ENCODE results near the gene TMPRSS3.
A peak's percentile ranks its signal among the peaks of the same experiment; 100 is the strongest.

The TMPRSS3 gene

GRCh38 chr21:42407476-42407875, 11.6 kb upstream of the TMPRSS3 start:
- DNase-seq (ENCODE audit: low read depth in 2 of 2), result no peak

- no peak for DNase-seq (ENCODE audit: low read depth in 2 of 2)
These were observed 11.0 kb upstream of the TMPRSS3 start for GRCh38 chr21:42406866-42407265.

DNA sequence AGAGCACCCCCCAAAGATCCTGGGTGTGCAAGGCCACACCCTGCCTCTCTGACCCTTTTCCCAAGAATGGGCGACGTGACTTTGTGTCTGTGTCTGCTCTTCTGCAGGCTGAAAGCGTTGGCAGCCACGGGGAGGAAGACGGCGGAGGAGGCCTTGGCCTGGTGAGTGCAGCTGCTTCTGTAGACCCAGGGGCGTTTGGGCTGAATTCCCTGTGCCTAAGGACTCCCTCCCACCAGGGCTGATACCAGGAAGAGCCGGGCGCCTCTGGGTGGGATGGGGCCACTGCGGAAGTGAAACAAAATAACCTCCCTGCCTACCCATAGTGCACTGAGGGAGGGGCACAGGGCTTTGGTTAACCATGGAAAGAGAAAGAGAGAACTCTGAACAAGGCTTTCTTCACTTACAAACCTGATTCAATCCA, 10.4 kb upstream of the TMPRSS3 start:
- DNase-seq (ENCODE audit: low read depth in 2 of 2), result peak in 1 of 2 donors; percentile 53

DNA sequence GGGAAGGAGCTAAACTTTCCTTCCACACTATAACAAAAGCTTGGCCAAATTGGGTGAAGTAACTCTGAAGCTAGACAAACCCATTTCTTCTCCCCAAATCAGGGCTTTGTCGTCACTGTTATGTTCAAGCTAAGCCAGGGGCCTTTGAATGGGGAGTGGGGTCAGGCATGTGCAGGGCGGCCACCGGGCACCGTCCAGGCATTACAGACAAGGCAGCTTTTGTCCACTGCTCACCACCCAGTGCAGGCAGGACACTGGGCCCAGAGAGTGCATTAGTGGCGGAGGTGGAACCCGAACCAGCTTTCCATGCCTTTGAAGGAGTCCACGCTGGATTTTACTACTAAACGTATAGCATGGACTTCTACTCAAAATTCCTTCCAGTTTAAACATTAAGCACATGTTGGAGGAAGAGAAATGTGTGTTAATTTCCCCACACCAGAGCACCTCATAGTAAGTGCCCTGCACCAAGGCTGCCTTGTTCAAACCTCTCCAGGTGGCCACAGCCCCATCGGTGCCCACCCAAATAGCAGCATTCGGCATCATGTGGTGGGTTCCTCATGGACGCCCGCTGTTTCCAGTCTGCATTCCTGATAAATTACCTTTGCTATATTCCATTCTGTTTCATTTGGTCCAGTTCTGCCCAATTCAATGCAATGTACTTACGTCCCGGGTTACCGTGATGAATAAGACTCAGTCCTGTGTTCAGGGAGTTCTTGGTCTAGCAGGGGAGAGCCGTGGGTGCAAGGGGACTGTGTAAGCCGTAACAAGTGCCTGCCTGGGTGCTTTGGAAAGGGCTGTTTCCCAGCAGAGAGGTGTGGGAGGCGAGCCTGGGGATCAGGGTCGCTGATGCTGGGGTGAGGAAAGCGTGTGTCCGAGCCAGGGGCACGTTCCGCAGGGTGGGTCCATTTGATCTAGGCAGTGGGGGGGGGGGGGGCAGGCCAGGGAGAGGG, 9.5 kb upstream of the TMPRSS3 start:
- no peak for DNase-seq (ENCODE audit: low read depth in 2 of 2)

GRCh38 chr21:42404539-42404938, 8.7 kb upstream of the TMPRSS3 start:
- DNase-seq (ENCODE audit: low read depth in 2 of 2), result no peak

GRCh38 chr21:42403611-42404231, 7.9 kb upstream of the TMPRSS3 start, which contains the start of gene UBASH3A:
Gene UBASH3A (plus strand): TSS chr21:42403902. CDS start chr21:42403946, 44 bp downstream.
- DNase-seq (ENCODE audit: low read depth in 2 of 2), result no peak

GRCh38 chr21:42401820-42402251, 6.0 kb upstream of the TMPRSS3 start:
- no peak for DNase-seq (ENCODE audit: low read depth in 2 of 2)

GRCh38 chr21:42401154-42401553, 5.3 kb upstream of the TMPRSS3 start:
- DNase-seq (ENCODE audit: low read depth in 2 of 2), result no peak

- no peak for DNase-seq (ENCODE audit: low read depth in 2 of 2)
These were observed 4.7 kb upstream of the TMPRSS3 start for GRCh38 chr21:42400525-42400924.

DNA sequence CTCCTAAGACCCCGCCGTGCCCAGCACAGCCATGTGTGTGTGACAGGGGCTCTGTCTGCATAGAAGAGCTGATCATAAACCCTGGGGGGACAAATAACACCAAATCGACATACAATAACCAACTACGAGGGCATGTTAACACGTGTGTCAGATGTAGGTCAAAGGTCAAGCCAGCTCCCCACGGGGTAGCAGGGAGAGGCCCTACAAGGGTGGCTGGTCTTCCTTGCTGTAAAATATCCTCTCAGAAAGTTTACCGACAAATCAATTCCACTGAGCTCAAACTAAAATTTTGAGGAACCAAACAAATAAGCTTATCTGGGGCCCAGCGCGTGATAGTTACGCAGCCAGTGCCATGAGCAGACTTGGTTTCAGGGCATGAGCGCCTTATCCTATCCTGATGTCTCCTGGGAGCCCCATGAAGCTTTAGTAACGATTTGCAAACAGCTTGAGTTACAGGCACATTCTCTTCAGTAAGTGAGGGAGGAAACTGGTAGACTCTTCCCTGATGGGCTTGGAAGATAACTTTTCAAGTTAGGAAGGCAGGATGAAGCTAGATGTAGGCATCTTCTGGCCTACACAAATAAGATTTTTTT, 2.7 kb upstream of the TMPRSS3 start:
- no peak for DNase-seq (ENCODE audit: low read depth in 2 of 2)

GRCh38 chr21:42397746-42398394, 2.0 kb upstream of the TMPRSS3 start:
- no peak for DNase-seq (ENCODE audit: low read depth in 2 of 2)

- no peak for DNase-seq (ENCODE audit: low read depth in 2 of 2)
These were observed 1.2 kb upstream of the TMPRSS3 start for GRCh38 chr21:42396799-42397745.

DNA sequence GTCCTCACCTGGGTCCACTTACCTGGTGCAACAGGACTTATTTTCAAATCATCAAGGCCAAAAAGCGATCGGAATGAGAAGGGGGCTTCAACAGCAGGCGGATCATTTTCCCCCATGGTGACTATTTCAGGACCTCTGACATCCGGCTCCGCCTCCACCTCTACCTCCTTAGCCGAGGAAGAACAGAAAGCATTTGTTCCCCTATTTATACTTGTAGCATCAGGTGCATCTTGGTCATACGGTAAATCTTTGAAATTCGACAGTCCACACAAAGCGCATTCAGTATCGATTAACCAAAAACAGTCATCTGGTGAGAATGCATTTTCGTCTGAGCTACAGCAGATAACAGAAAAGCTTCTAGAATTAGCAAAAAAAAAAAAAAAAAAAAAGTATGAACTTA, 550 bp downstream of the TMPRSS3 start:
- DNase-seq (ENCODE audit: low read depth in 2 of 2), result no peak

- DNase-seq (ENCODE audit: low read depth in 2 of 2), result no peak
These were observed 2.4 kb downstream of the TMPRSS3 start for GRCh38 chr21:42393443-42393950.

DNA sequence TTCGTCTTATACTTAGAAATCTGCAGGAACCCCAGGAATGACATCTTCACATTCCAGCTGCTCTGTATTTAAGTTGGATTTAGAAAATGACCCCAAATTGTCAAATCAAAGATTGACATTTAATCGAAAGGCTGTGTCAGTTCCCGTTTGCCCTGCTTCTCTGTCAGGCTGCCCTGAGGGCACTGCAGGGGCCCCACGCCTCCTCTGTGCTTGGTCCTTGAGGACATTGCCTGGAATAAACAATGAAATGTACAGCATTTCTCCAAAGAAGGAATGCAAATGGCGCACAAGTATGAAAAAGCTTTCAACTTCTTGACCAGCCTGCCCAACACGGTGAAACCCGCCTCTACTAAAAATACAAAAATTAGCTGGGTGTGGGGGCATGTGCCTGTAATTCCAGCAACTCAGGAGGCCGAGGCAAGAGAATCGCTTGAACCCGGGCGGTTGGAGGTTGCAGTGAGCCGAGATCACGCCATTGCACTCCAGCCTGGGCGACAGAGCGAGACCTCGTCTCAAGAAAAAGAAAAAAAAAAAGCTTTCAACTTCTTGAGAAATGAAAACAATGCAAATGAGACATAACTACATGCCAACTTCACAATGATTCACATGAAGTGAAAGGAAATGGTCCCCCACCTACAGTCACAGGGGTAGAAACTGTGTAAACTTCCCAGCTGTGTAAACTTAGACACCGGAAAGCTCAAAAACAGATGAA, 3.0 kb downstream of the TMPRSS3 start:
- no peak for DNase-seq (ENCODE audit: low read depth in 2 of 2)

GRCh38 chr21:42391297-42391696, 4.6 kb downstream of the TMPRSS3 start:
- DNase-seq (ENCODE audit: low read depth in 2 of 2), result no peak

GRCh38 chr21:42390696-42391095, 5.2 kb downstream of the TMPRSS3 start:
- no peak for DNase-seq (ENCODE audit: low read depth in 2 of 2)

GRCh38 chr21:42390193-42390592, 5.7 kb downstream of the TMPRSS3 start:
- no peak for DNase-seq (ENCODE audit: low read depth in 2 of 2)

- DNase-seq (ENCODE audit: low read depth in 2 of 2), result no peak
These were observed 6.4 kb downstream of the TMPRSS3 start for GRCh38 chr21:42389449-42389835.
